OCI-M1 (cell line): ENCODE measurements around the gene HOXB7.

Experiments
- DNase-seq: peaks from one replicate; lab custom pipeline; 2025; lab: John Stamatoyannopoulos, UW

HOXB7 gene

DNA sequence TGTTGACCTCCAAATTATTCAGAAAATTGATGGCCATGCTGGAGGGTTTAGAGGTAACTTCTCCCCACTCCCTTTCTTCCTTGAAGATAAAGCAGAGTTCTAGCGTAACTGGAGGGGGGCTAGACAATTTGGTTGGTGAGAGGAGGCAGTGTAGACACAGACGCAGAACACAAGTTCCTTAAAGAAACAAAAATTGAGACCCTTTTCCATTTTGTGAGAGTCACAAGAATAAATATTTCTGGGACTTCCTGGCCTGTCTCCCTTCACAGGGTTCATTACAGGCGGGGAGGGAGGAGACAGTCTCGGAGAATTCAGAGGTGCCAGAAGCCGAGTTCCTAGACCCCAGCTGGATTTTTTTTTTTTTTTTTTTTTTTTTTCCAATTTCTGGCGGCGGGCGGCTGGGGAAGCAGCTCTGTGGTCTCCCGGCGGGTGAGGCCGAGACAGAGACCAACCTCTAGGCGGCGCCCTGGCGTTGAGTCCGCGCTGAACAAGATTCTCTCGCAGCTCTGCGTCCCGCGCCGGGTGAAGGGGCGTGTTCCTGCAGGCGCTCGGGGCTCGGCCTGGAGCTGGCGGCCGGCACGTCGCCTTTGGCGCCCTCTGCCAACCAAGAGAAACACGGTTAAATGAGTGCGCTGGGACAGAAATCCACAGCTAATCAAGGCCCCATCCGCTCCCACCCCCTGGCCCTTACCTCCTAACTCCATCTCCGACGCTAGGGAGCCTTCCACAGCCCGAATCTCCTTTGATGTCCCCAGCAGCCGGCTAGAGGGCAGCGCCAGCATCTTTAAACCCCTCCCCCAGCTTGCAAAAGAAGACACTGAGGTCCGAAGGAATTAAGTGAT lies 25.6 kb upstream of the HOXB7 start:
- DNase-seq, result peak; percentile 97

DNA sequence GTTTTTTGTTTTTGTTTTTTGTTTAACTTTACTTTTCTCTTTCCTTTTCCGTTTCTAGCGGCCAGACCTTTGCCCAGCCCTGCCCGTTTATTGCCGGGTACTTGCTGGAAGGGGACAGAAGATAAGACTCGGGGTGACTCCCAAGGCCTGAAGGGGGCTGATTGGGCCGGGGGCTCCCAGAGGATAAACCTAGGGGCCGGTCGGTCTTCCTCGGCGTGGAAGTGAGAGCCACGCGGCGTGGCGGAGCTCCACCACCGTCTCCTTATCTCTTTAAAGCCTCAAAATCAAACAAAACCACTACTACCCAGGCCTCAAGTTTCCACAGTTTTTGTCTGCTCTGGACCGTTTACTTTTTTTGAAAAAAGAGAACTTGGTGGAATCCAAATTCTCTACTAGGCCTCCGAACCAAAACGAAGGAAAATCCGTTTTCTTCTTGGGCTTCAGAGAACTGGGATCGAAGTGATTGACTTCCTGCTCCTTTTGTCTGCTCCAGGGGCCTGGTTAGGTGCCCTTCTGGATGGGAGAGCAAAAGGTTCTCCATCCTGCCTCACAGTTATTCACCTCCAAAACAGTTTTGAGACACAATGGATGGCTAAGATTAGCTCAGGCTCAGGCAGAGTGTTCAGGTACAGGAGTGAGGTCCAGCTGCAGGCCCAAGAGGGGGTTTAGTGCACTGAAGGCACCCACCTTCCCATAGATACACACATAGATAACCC lies 23.8 kb upstream of the HOXB7 start:
- peak; percentile 39 for DNase-seq

DNA sequence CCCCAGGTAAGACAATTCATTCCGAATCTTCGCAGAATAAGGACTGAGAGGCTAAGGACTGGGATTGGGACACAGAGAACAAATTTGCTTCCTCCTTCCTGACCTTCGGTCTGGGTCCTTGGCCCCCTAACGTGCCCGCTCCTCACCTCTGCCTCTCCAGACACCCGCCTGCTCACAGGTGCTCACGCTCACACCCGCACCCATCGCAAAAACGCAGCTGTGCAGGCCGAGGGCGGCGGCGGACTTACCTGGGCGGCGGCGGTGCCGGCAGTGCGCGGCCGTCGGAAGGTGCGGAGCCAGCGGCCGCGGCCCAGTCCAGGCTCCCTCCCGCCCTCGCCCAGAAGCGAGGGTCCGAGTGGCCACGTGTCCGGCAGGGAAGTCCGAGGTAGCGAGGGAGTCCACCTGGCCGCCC lies 22.5 kb upstream of the HOXB7 start:
- DNase-seq, result no peak

DNA sequence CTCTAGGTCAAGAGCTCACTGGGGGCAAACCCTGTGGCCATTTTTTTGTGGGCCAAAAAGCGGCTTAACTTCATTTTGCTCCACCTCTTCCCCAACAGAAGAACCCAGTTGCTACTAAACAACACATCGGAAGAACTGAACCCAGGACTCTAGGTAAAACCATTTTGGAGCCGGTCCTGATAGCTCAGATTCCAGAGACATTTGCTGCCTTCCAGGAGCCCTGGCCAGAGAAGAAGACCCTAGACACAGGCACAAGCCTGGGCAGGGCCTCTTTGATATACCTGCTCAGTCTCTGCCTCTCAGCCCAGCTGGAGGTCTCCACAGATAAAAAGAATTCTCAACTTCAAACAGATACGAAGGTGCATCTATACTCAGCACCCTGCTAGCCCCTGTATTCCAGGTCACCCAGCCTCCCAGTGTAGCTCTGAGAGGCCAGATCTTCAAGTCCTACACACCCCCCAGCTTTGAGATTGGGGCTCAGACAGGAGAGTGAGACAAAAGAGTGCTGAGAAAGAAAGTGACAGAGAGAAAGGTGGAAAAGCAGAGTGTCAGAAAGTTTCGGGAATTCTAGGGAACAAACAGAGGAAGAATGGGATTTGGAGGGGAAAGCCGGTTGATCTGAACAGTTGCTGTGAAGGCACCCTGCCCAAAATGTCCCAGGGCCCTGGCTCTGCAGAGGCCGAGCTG lies 21.9 kb upstream of the HOXB7 start:
- no peak for DNase-seq

DNA sequence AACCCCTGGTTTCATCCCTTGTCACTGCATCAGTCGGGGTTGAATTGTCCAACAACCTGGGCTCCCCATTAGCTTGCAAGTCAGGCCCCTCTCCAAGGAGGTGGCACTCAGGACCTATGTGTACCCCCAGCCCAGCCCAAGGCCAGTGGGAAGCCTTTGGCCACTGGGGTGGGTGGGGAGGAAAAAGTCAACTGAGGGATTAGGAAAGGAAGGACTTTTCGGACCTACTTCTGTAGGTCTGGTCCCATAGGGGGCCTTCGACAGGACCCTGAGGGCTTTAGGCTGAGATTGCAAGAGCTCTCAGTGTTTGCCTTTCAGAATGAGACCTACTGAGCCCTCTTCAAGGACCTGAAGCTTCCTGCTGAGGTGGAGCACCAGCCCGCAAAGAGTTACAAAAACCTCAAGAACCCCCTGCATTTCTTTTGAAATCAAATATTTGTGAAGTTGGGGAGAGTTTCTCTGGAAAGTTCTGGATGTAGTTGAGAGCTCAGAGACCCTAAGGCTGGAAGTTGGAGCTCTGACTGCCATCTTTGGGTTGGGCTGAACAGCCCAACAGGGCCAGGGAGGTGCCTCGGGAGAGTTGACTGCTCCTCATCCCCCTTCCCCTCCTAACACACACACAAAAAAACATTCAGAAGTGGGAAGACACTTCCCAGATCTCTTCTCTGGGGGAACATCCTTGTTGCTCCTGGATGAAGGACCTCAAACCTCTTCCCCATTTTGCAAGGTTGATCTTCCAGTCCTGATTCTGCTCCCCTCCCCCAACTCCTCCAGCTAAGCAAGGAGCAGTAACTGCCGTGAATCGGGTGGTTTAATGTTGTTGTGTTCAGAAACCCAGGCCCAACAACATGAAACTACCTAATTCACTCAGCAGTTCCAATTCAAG lies 21.1 kb upstream of the HOXB7 start:
- no peak for DNase-seq

DNA sequence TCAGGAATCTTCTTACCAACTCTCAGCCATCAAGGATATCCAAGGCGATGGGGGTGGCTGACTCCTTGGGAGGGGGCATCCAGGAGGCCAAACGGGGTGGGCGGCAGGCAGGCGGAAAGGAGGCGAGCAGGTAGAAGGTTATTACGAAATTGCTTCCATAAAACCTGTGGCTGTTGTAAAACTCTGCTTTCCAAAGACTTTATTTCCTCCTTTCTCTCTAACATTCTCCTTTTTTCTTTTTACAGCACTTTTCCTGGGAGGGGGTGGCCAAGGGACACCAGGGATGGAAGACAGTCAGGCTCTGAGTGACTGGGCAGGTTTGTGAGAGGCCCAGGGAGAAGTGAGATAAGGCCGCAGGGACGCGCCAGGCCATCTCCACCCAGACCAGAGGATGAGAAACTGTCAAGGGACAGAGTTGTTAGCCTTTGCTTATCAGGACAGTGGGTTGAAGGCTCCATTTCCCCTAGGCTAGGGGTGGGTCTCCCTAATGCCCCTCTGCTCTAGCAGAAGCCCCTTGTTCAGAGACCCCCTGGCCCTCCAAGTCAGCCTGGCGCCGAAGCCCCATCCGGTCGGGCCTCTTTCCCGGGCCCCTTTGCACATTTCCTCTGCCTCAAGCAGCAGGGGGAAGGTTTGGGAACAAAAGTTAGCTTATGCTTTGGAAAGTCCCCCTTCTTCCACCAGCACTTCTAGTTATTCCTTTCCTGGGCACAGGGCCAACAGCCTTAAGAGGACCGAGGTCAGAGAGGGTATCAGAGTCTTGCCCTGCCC lies 20.3 kb upstream of the HOXB7 start:
- DNase-seq, result peak; percentile 88

DNA sequence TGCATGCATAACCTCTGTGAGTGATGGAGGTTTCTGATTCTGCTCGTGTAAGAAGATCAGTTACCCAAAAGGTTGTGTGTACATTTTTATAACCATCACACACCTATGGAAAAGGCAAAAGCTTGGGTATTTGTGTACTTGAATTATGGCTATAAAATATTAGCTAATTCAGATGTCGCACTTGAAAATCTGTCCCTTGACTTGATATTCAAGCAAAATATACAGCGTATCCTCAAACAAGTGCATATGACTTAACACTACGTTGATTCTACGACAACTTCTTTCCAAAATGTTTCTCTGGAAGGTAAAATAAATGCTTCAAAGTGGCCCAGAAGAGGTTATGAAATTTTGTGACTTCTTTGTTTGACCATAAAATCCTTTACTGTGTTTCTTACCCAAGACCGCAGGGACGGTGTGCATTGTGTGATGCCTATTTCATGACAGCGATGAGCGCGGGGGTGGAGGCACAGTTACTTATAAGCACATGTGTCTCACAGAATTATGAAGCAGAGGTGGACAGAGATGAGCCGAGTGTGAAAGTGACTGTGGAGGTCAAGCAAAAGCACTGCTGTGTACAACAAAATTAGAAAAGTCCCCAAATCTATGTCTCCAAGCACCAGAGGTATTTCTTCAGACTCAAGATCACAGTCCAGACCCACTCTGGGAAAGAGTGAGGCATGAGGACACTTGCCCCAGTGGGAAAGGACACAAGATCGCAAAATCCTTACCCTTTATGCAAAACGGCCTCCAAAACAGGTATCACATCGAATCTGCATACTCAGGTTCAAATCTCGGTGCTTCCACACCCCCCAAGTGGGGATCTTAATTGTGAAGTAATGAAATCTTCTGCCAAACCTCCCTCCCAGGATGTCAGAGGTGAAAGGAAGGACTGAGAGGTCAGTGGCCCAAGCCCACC lies 19.4 kb upstream of the HOXB7 start:
- DNase-seq, result no peak

DNA sequence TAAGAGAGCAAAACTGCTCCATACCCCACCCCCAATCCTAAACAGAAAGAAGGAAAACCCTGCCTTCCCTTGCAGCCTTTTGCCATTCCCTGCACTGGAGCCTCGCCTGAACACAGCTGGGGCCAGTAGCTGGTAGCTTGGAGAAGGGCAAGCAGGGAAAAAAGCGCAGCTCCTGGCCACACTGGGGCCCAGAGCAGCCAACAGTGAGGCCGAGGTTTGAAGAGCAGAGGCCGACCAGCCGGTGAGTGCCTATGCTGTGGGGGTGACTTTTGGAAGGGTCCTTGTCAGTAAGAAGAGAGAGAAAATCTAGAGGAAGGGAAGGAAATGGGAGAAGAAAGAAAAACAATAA lies 18.6 kb upstream of the HOXB7 start:
- DNase-seq, result no peak

DNA sequence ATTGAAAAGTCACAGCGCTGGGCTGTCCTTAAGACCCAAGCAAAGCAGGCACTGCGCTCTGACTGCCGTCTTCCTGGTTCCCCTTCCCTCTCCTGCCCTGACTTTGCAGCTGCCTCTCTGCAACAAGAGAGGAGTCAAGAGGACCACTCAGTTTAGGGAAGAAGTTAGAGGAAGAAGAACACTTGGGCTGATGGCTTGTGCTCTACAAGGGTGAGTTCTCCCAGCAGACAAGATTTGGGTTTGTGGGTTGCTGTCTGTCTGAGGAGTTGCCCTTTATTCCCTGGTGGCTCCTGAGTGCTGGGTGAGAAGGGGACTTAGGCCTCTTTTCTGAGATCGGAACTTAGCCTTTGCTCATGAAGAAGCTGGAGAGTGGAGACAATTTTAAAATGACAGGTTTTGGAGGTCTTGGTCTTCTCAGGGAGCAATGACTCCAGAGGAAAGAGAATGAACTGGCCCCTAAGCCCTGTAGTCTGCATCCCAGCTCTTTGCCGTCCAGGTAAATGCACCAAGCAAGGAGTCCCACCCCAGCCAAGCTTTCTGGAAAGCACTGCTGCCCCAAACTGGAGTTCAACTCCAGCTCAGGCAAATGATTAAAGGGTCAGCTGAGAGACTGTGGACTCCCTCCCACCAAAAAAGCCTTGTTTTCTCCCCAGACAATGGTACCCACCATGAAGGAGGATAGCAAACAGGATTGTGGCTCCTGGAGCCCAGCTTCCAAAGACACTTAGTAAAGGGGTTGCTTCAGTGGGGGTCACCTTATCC lies 18.0 kb upstream of the HOXB7 start:
- no peak for DNase-seq

DNA sequence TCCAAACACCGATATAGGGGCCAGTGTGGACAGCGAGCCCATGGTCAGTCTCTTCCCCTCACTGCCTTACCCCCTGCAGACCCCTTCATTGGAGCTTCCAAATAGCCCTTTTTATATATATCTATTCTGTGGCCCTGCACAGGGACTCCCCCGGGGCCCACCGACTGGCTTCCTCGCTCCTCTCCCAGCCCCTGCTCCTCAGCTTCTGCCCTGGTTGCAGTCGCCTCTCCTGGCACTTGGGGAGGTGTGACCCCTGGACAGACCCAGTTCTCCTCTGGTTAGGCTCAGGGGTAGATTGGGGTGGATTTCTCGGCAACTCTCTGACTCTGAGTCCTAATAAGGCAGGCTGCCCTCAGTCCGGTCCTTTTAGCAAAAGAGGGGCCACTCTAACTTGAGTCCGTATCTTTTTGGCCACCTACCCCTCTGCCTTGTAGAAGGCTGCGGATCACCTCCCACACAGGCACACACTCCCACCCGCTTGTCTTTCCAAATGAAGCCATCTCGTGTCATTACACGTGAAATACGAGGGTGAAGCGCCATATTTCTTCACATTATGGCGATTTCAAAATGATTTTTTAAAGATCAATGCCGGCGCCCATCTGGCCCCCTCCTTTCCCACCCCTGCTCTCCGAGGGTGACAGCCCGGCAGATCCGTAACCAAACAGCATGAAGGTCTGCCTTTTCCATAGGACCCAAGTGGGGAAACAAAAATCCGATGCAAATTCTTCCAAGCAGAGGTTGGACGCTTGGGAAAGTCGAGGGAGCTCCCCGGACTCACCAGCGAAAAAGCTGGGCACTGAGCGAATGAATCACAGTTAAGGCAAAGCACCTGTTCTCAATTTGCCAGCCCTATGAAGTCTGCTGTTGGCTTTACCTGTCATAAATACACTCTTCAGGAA lies 17.1 kb upstream of the HOXB7 start:
- no peak for DNase-seq

DNA sequence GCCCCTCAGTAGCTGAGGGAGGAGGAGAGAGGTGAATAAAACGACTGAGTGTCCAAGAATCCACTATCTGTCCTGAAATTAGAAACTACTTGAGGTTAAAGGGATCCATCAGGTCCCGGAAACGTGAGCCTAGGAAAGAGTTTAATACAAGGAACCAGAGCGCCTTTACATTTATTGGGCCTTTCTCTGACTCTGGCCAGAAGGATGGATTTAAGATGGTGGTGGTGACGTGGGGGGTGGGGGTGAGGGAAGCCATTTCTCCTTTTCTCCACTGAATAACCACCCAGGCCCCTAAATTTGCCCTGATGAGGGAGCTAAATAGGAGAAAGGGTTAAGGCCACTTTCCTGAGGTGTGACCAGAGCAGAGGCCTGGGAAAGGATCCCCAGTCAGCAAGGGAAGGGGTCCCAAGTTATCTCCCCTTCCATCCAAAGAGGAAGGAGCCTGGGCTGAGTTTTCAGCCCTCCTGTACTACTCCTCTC lies 16.3 kb upstream of the HOXB7 start:
- DNase-seq, result no peak

DNA sequence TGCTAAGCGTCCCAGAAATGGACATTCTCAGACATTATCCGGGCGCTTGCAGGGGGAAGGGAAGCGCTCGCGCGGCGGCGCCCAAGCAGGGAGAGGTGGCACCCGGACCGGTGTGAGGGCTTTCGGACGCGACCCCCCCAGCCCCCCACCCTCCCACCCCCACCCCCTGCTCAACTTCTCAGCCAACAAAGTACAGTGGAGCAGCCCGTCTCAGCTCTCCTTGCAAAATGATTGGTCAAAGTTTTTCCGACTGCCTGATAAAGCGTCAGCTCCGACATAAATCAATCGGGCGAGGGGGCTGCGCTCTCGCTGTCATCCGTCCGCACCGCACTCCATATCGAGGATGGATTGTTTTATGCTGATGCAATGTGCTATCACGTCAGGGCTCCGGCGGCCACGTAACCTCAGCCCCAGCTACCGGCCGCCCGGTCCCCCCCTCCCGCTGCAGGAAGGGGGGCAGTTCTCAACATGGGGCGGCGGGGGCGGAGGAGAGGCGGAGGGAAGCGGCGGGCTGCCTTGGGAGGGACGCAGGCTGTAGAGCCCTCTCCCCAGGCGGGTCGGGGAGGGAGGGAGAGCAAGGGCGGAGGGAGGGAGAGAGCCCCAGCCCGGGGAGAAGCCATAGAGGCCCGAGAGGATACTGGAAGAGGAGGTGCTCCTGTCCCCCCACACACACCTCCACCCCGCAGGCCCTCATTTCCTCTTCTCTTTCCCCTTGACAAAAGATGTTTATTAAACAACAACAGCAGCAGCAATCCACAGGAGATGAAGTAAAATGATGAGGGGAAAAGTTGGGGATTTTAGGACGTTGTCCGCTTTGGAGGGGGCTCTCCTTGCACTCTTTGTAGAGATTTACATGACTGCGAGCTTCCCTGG lies 15.7 kb upstream of the HOXB7 start, which contains the start of gene HOXB9:
Gene HOXB9 (minus strand): TSS at position 114 of the 873 bp plus-strand sequence. CDS start 89 bp downstream, at position 25.
- peak; percentile 98 for DNase-seq

DNA sequence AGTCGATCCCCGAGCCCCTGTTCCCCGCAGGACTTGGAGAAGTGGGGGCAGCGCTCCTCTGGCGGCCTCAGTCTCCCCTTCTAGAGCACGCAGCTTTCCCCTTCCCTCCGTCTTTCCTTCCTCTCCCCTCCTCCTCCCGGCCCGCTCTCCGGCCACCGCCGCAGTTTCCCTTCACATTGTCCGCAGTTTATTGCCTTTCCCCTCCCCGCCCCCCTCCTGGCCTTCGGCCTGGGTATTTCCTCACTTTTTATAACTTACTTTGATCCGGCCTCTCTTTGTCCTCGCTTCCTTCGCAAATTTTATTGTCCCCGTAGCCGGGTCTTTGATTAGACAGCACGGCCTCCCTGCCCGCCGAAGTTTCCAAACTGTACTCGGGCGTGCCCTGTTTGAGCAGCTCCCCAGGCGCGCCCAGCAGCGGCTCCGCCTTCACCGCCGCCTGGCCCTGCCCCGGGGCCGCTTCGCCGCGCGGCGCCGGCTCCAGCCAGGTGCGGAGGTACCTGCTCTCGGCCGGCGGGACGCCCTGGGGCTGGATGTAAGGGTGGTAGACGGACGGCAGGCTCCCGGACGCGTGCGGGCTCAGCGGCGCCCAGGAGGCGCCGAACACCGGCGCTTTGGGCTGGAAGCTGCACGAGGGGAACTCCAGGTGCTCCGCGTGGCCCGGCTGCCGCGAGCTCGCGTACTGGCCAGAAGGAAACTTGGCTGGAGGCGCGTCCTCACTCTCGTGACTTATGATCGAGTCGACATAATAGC lies 14.9 kb upstream of the HOXB7 start:
- peak; percentile 56 for DNase-seq

DNA sequence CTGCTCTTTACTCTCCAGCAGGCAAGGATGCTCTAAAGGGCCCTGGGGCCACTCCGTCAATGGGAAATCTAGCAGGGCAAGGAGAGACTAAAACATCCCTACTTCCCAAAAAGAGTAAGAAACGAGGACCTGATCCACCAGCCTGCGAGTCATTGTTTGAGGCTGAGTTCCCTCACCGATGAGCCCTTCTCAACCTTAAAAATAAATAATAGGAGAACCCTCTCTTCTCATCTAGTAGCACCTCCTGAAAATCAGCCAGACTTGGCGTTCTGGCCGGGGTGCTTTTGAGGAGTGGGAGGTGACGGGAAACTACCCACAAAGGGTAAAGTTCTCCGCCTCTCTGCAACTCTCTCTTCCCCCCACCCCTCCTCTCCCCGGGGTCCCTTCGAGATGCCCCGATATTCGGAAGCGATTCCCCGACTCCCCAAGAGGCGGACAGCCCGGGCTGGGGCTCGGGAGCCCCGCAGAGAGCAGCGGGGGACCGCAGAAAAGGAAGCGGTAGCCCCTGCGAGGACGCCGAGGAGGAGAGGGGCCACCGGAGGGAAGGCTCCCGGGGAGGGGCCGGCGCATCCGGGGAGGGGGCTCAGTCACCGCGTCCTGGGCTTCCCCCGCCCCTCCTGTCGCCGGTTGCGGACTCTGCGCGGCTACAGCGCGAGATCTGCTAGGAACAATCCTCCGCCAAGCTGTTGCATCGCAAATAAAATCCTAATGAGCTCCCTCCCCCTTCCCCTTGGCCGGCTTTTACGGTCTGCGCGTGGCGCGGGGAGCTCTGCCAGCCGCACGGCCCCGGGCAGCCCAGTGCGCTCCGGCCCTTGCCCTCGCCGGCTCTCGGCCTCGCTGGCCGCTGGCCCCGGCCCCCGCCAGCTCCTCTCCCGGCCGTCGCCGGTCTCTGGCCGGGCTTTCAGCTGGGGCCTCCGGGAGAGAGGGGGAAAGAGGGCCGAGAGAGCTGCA lies 14.0 kb upstream of the HOXB7 start:
- peak; percentile 56 for DNase-seq

DNA sequence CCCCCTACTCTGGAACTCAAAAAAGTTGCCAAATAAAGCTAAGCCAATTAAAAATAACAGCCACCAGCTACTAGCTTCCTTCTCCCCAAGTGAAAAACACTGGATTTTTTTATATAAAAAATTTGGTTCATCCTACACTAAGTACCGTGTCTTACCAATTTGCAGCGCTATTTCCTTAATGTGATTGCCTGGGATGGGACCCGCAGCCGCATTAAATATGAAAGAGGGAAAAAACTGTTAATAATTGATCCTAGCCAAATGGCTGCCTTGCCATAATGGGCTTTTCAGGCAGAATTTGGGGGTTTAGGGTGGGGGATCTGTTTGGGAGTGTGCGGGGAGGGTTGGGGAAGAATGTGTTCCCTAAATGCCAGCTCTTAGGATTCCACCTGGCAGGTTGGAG lies 13.3 kb upstream of the HOXB7 start:
- no peak for DNase-seq
